Stimulated activated CD4-positive, alpha-beta T cell treated with anti-CD3 and anti-CD28 coated beads, Interleukin-15, amount 100 ng/mL, for 48 hours (primary cell): ENCODE data around the gene GLP2R.
"Not testable (repeated sequence)": the region's sequence is repeated elsewhere in the genome, so short reads cannot be mapped to it uniquely, and the experiment has no call there.

Experiments used
- DNase-seq, 2 donors: peaks; one replicate each; pipeline ENCODE4 v3.0.0-alpha.2; 2020; ENCODE audit warnings: low read depth in 2 of 2

The GLP2R gene

GRCh38 chr17:9899280-9900043 is 73.7 kb downstream of the GLP2R start:
- DNase-seq, result no peak

GRCh38 chr17:9900044-9900594 is 74.4 kb downstream of the GLP2R start:
- no peak for DNase-seq

- DNase-seq, result no peak
Observed at GRCh38 chr17:9900784-9901183, 75.1 kb downstream of the GLP2R start.

- DNase-seq, result no peak
Observed at GRCh38 chr17:9902120-9902519, 76.4 kb downstream of the GLP2R start.

- DNase-seq, result no peak
Observed at GRCh38 chr17:9904277-9905077, 78.8 kb downstream of the GLP2R start.

- no peak for DNase-seq
Observed at GRCh38 chr17:9905078-9905415, 79.3 kb downstream of the GLP2R start, which contains the start of gene RCVRN. TSS of gene RCVRN (minus strand) at chr17:9905271. CDS start at chr17:9905180, 91 bp downstream.

- DNase-seq, result no peak
Observed at GRCh38 chr17:9905902-9906301, 80.2 kb downstream of the GLP2R start.

GRCh38 chr17:9906616-9907015 is 80.9 kb downstream of the GLP2R start:
- DNase-seq, result no peak

GRCh38 chr17:9907131-9907530 is 81.4 kb downstream of the GLP2R start:
- DNase-seq, result no peak

- no peak for DNase-seq
Observed at GRCh38 chr17:9907883-9908648, 82.3 kb downstream of the GLP2R start.

GRCh38 chr17:9908649-9909042 is 82.9 kb downstream of the GLP2R start:
- no peak for DNase-seq

- no peak for DNase-seq
Observed at GRCh38 chr17:9911089-9911488, 85.4 kb downstream of the GLP2R start.

- no peak for DNase-seq
Observed at GRCh38 chr17:9912121-9913099, 86.7 kb downstream of the GLP2R start.

GRCh38 chr17:9913476-9913875 is 87.8 kb downstream of the GLP2R start:
- DNase-seq, result no peak

GRCh38 chr17:9916108-9916507 is 90.4 kb downstream of the GLP2R start:
- DNase-seq, result no peak

- no peak for DNase-seq
Observed at GRCh38 chr17:9917131-9917530, 91.4 kb downstream of the GLP2R start.

GRCh38 chr17:9917801-9918200 is 92.1 kb downstream of the GLP2R start:
- DNase-seq, result no peak

- DNase-seq, result no peak
Observed at GRCh38 chr17:9918352-9918751, 92.6 kb downstream of the GLP2R start.

GRCh38 chr17:9918804-9919352 is 93.2 kb downstream of the GLP2R start:
- DNase-seq, result no peak

GRCh38 chr17:9921216-9921615 is 95.5 kb downstream of the GLP2R start:
- not testable (repeated sequence) for DNase-seq
